ENCODE measurements around the gene SP100.
"Not testable (repeated sequence)": the region's sequence is repeated elsewhere in the genome, so short reads cannot be mapped to it uniquely, and the experiment has no call there.

- TF ChIP-seq CTCF, POLR2AphosphoS5, POLR2A, EP300 (IDR thresholded peaks at IDR 0.05): not testable (repeated sequence)
Observed at GRCh38 chr2:230439121-230439520, 23.1 kb downstream of the SP100 start.

Data from sigmoid colon (tissue), 4 donors.